Lower lobe of right lung (tissue), 2 donors: Measurements from ENCODE around the gene MTG2. TPM values are rescaled to one million over a fixed set of nuclear protein-coding genes. Genes with fewer than 3 reads are reported as not detected.

Source experiments
- ATAC-seq, 2 donors: fragments of 200-7000 bp; cut with Tn5 transposase; one replicate each; pipeline ENCODE4 v1.9.1; 2020 to 2022; ENCODE audit warnings: mild to moderate bottlenecking in 2 of 2, moderate library complexity in 2 of 2
- DNase-seq: peaks from one replicate; pipeline ENCODE4 v3.0.0-alpha.2; 2020
- H3K27ac ChIP-seq: fragments of 200-600 bp; one replicate; pipeline ENCODE4 v1.8.0; 2022
- H3K27me3 ChIP-seq: fragments of 200-600 bp; one replicate; pipeline ENCODE4 v1.8.0; 2022; ENCODE audit warnings: low read depth
- H3K36me3 ChIP-seq: fragments of 200-600 bp; one replicate; pipeline ENCODE4 v1.8.0; 2022; ENCODE audit warnings: mild to moderate bottlenecking
- H3K4me1 ChIP-seq: fragments of 200-600 bp; one replicate; pipeline ENCODE4 v1.8.0; 2022
- H3K4me3 ChIP-seq: fragments of 200-600 bp; one replicate; pipeline ENCODE4 v1.8.0; 2022; ENCODE audit warnings: mild to moderate bottlenecking
- H3K9me3 ChIP-seq: fragments of 200-600 bp; one replicate; pipeline ENCODE4 v1.8.0; 2022
- CTCF ChIP-seq: fragments of 200-600 bp; IDR thresholded peaks from one replicate; pipeline ENCODE4 v1.8.0; 2022; ENCODE audit warnings: antibody characterized with exemption, mild to moderate bottlenecking
- intact Hi-C: fragments of 100-400 bp; cut with DNase I; formaldehyde crosslinking; loops from one replicate; pipeline ENCODE4 v1.11.0; 2022
- total RNA-seq: library from RNA; stranded (reverse); fragmentation: NEBNext Ultra II Directional; extraction: Animal tissue kit (Norgen Biotek cat#: 25700); gene quantifications from one replicate; pipeline ENCODE4 v1.2.1, GENCODE V29; 2021
- donor health status: DM: no; HTN: yes; CAD: no; lungs with severe emphysema.

MTG2 gene
- total RNA-seq, 1 donor from 2014 or later = 27.1 TPM

GRCh38 chr20:62162765-62163484 is 19.9 kb upstream of the MTG2 start:
- Histone ChIP-seq H3K27ac (no peak overlapping the region), H3K4me3 (no peak overlapping the region), H3K36me3 (peaks cover 83% of the 10 kb centered on the region), H3K27me3 (no peaks in the 10 kb centered on the region), H3K4me1 (no peaks in the 10 kb centered on the region), H3K9me3 (no peaks in the 10 kb centered on the region)
- ATAC-seq (no peak), DNase-seq (no peak)
- intact Hi-C loops = no loop called here
- TF ChIP-seq CTCF = no peak

DNA sequence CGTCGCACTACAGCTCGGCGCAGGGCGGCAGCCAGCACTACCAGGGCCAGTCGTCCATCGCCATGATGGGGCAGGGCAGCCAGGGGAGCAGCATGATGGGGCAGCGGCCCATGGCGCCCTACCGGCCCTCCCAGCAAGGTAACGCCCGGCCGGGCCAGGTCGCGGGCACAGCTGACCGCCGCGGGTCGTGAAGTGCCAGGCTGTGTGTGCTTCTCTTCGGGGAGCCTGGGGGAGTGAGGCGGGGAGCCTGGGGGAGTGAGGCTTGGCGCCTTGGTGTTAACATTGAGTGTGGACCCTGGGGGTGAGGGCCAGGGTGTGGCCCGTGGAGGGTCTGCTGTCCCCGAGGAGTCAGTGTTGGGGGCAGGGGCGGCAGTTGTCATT is 19.4 kb upstream of the MTG2 start:
- Histone ChIP-seq H3K9me3 (no peaks in the 10 kb centered on the region), H3K27me3 (no peaks in the 10 kb centered on the region), H3K4me3 (no peak overlapping the region), H3K27ac (no peak overlapping the region), H3K36me3 (peaks cover 87% of the 10 kb centered on the region), H3K4me1 (no peaks in the 10 kb centered on the region)
- DNase-seq (no peak), ATAC-seq (no peak)
- intact Hi-C loops = no loop called here
- no peak for TF ChIP-seq CTCF

GRCh38 chr20:62163986-62164762 is 18.7 kb upstream of the MTG2 start:
- no peak for ATAC-seq
- no peak for TF ChIP-seq CTCF
- H3K4me3 ChIP-seq = no peak overlapping the region
- intact Hi-C loops = no loop called here
- H3K4me1 ChIP-seq = no peaks in the 10 kb centered on the region
- no peaks in the 10 kb centered on the region for H3K9me3 ChIP-seq
- no peak overlapping the region for H3K27ac ChIP-seq
- peaks cover 93% of the 10 kb centered on the region for H3K36me3 ChIP-seq
- no peak for DNase-seq
- no peaks in the 10 kb centered on the region for H3K27me3 ChIP-seq

GRCh38 chr20:62164879-62165761 is 17.7 kb upstream of the MTG2 start:
- Histone ChIP-seq H3K27me3 (no peaks in the 10 kb centered on the region), H3K4me3 (no peak overlapping the region), H3K27ac (no peak overlapping the region), H3K36me3 (peaks cover 92% of the 10 kb centered on the region), H3K9me3 (no peaks in the 10 kb centered on the region), H3K4me1 (no peaks in the 10 kb centered on the region)
- intact Hi-C loops = no loop called here
- ATAC-seq = no peak
- no peak for TF ChIP-seq CTCF
- no peak for DNase-seq

DNA sequence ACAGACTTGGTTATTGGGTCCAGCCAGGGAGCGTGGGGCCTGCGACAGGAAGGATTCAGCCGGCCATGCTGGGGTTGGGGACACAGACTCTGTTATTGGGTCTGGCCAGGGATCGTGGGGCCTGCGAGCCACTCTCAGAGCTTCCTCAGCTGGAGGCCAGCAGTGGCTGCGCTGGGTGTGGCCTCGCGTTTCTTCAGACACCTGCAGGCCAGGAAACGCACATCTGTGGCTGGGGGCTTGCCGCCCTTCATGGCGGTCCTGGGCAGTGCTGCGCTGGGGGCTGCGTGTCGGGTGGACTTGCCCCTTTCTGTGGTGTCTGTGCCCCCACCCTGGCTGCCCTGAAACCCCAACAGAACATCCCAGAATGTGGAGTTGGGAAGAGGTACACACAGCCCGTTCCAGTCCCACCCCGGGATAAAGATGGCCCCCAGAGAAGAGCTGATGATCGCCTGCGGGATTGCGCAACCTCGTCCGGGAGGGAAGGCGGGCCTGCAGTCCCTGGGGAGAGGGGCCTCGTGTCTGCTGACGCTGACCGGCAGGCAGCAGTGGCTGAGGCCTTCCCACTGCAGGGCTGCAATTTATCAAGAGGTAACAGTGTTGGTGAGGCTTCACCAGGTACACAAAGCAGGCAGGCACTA is 16.9 kb upstream of the MTG2 start:
- Histone ChIP-seq H3K4me1 (no peaks in the 10 kb centered on the region), H3K9me3 (no peaks in the 10 kb centered on the region), H3K27me3 (no peaks in the 10 kb centered on the region), H3K4me3 (no peak overlapping the region), H3K36me3 (peaks cover 85% of the 10 kb centered on the region), H3K27ac (no peak overlapping the region)
- ATAC-seq (no peak), DNase-seq (no peak)
- intact Hi-C loops = no loop called here
- no peak for TF ChIP-seq CTCF
